Ovary (tissue), 3 donors: ENCODE results near the gene FLACC1.

Source experiments
- EP300 ChIP-seq: sonication (generic); formaldehyde crosslinking; IDR thresholded peaks from one replicate; pipeline ENCODE4 v1.6.1; 2017; ENCODE audit warnings: antibody characterized with exemption
- TF ChIP-seq, protein P1 (sequence below), 3 donors: fragments of 450-650 bp in 2 of 3; fragments of 200-600 bp in 1 of 3; IDR thresholded peaks; one replicate each; pipeline versions ENCODE4 v1.5.1 to v1.8.0; 2016 to 2022; ENCODE audit warnings: antibody characterized with exemption in 3 of 3, mild to moderate bottlenecking in 1 of 3
- donor health status: DM: no; HTN: no; CAD: no.

DNA sequence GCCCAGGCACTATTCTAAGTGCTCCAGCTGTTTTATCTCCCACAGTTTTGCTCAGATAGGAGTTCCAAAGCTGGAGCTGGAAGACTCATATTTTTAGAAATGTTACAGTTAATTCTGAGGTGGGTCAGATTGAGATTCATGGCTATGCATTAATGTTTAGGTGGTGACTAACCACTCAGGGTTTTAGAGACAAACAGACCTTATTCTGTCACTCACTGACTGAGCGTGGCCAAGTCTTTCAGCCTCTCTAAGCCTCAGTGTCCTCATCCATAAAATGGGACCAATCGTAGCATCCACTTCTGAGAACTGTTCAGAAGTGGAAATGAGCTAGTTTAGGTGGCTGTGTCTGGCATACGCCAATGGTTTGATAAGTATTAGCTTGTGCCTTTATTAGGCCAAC is 101.1 kb downstream of the FLACC1 start:
- TF ChIP-seq, protein P1, sequence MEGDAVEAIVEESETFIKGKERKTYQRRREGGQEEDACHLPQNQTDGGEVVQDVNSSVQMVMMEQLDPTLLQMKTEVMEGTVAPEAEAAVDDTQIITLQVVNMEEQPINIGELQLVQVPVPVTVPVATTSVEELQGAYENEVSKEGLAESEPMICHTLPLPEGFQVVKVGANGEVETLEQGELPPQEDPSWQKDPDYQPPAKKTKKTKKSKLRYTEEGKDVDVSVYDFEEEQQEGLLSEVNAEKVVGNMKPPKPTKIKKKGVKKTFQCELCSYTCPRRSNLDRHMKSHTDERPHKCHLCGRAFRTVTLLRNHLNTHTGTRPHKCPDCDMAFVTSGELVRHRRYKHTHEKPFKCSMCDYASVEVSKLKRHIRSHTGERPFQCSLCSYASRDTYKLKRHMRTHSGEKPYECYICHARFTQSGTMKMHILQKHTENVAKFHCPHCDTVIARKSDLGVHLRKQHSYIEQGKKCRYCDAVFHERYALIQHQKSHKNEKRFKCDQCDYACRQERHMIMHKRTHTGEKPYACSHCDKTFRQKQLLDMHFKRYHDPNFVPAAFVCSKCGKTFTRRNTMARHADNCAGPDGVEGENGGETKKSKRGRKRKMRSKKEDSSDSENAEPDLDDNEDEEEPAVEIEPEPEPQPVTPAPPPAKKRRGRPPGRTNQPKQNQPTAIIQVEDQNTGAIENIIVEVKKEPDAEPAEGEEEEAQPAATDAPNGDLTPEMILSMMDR (IDR thresholded peaks at IDR 0.05), result no peak
- TF ChIP-seq EP300, result no peak
